ENCODE results near the gene IL31RA.

- TF ChIP-seq, protein P1, sequence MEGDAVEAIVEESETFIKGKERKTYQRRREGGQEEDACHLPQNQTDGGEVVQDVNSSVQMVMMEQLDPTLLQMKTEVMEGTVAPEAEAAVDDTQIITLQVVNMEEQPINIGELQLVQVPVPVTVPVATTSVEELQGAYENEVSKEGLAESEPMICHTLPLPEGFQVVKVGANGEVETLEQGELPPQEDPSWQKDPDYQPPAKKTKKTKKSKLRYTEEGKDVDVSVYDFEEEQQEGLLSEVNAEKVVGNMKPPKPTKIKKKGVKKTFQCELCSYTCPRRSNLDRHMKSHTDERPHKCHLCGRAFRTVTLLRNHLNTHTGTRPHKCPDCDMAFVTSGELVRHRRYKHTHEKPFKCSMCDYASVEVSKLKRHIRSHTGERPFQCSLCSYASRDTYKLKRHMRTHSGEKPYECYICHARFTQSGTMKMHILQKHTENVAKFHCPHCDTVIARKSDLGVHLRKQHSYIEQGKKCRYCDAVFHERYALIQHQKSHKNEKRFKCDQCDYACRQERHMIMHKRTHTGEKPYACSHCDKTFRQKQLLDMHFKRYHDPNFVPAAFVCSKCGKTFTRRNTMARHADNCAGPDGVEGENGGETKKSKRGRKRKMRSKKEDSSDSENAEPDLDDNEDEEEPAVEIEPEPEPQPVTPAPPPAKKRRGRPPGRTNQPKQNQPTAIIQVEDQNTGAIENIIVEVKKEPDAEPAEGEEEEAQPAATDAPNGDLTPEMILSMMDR (IDR thresholded peaks at IDR 0.05 in 4 of 5, conservative IDR thresholded peaks at IDR 0.05 in 1 of 5), result no peak
- TF ChIP-seq POLR2A (IDR thresholded peaks at IDR 0.05), result no peak
Measured at GRCh38 chr5:55817030-55817429, 34.1 kb upstream of the IL31RA start.
